ENCODE results near the gene GAB3. TPM values are rescaled to one million over a fixed set of nuclear protein-coding genes. Genes with fewer than 3 reads are reported as not detected.
A peak's percentile ranks its signal among the peaks of the same experiment; 100 is the strongest.

GAB3 gene
- total and polyA plus RNA-seq, 4 experiments from 2014 or later, result 3.2 to 15.6 (median 10.2) TPM

DNA sequence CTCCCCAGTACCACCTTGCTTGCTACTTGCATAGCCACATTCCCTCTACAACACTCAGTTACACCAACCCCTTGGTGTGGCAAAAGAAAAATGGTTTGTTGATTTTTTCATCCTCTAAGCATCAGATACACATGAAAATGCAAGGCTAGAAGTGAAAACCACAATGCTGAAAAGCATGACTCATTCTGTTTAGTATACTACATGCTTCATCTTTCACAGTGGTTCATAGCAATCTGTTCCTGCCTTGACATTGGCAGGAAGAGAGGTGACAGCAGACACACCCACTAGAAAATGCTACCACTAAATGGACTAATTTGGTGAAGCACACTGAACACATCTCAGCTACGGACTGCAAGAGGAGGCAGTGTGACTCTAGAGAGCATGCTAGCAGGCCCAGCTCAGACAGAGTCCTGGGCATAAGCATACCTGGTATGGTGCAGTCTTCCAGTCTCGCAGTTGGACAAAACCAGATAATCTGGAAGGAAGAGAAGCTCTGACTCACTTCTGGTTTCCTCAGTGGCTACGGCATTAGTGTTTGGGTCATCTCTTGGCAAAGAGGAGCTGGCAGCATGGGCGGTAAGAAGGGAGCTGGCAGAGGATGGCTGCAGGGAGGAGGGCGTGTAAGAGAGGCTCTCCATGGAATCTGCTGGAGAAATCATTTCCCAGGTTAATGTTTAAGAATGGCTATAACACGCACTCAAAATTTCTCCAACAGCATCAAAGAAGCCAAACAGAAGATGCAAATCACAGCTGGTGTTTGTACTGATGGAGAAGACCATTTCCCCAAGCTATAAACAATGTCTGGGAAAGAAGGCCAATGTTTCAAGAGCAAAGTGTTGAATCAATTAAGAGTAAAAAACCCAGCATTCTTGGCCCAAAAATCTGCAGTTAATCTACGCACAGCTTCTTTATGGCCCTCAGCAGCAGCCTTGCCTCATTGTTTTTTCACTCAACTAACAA is 37.8 kb downstream of the GAB3 start:
- Mint-ChIP-seq H3K9me3 (no peaks in the 10 kb centered on the region), H3K36me3 (peaks cover 3 to 22% of the 10 kb centered on the region in 2 donors), H3K27me3 (no peaks in the 10 kb centered on the region), H3K4me3 (peak overlapping the region in 7 of 8 donors; percentile 58 to 74 (median 66)), H3K4me1 (peaks cover 33 to 51% (median 44%) of the 10 kb centered on the region in 4 donors), H3K27ac (peak overlapping the region; percentile 85 to 97 (median 89))
- POLR2A ChIA-PET (ENCODE audit: partially characterized antibody), result interaction anchor here (1.0 to 2.7 kb wide), 7 partner anchors 12 to 50 kb away, joined by 4 to 14 read pairs (median 5); partner anchors contain the start of genes DKC1 and GAB3
- H3K27me3 ChIP-seq (ENCODE audit: insufficient read depth, low read length), result no peaks in the 10 kb centered on the region
- H3K4me1 ChIP-seq (ENCODE audit: insufficient read depth, low read length), result peaks cover 62% of the 10 kb centered on the region
- H3K36me3 ChIP-seq (ENCODE audit: insufficient read depth, low read length), result no peaks in the 10 kb centered on the region
- intact Hi-C loops (cut with micrococcal nuclease), result no loop called here
- peak overlapping the region in 1 of 2 donors; percentile 19 for H3K4me3 ChIP-seq (ENCODE audit: low read length in 2 of 2)
- peak; percentile 54 to 69 (median 60) for DNase-seq
- no peaks in the 10 kb centered on the region for H3K9me3 ChIP-seq (ENCODE audit: control insufficient read depth in 1 of 2, low read length in 2 of 2)
- CTCF ChIA-PET (ENCODE audit: partially characterized antibody), result interaction anchor here (0.6 to 1.7 kb wide), 2 partner anchors 25 to 35 kb away, joined by 3 to 18 read pairs; no protein-coding TSS in a partner anchor
- peak overlapping the region; percentile 43 for H3K27ac ChIP-seq (ENCODE audit: low read depth, low read length)

GRCh38 chrX:154711264-154711663 is 39.6 kb downstream of the GAB3 start:
- DNase-seq, result peak in 1 of 5 donors; percentile 28
- Mint-ChIP-seq H3K9me3 (no peaks in the 10 kb centered on the region), H3K36me3 (peaks cover 3 to 22% of the 10 kb centered on the region in 2 donors), H3K27ac (peak overlapping the region in 6 of 7 donors; percentile 17 to 92 (median 60)), H3K4me1 (peaks cover 16 to 34% (median 28%) of the 10 kb centered on the region in 4 donors), H3K4me3 (no peak overlapping the region), H3K27me3 (no peaks in the 10 kb centered on the region)
- no peak overlapping the region for H3K4me3 ChIP-seq (ENCODE audit: low read length in 2 of 2)
- no peak overlapping the region for H3K27ac ChIP-seq (ENCODE audit: low read depth, low read length)
- ChIA-PET CTCF (ENCODE audit: partially characterized antibody) (no interaction called here), POLR2A (ENCODE audit: partially characterized antibody) (interaction anchor here (2.7 kb wide), 1 partner anchor 39 kb away, joined by 14 read pairs; the partner anchor contains the start of gene GAB3)
- peaks cover 44% of the 10 kb centered on the region for H3K4me1 ChIP-seq (ENCODE audit: insufficient read depth, low read length)
- H3K27me3 ChIP-seq (ENCODE audit: insufficient read depth, low read length), result no peaks in the 10 kb centered on the region
- intact Hi-C loops (cut with micrococcal nuclease), result no loop called here
- no peaks in the 10 kb centered on the region for H3K9me3 ChIP-seq (ENCODE audit: control insufficient read depth in 1 of 2, low read length in 2 of 2)
- no peaks in the 10 kb centered on the region for H3K36me3 ChIP-seq (ENCODE audit: insufficient read depth, low read length)

- H3K27ac ChIP-seq (ENCODE audit: low read depth, low read length), result no peak overlapping the region
- Mint-ChIP-seq H3K4me1 (peaks cover 16 to 32% (median 26%) of the 10 kb centered on the region in 4 donors), H3K4me3 (no peak overlapping the region), H3K27me3 (no peaks in the 10 kb centered on the region), H3K36me3 (peaks cover 3 to 26% of the 10 kb centered on the region in 2 donors), H3K9me3 (no peaks in the 10 kb centered on the region), H3K27ac (peak overlapping the region in 1 of 7 donors; percentile 29)
- no peak for DNase-seq
- no peak overlapping the region for H3K4me3 ChIP-seq (ENCODE audit: low read length in 2 of 2)
- POLR2A ChIA-PET (ENCODE audit: partially characterized antibody), result no interaction called here
- intact Hi-C loops (cut with micrococcal nuclease), result no loop called here
- H3K4me1 ChIP-seq (ENCODE audit: insufficient read depth, low read length), result peaks cover 39% of the 10 kb centered on the region
- no peaks in the 10 kb centered on the region for H3K27me3 ChIP-seq (ENCODE audit: insufficient read depth, low read length)
- no peaks in the 10 kb centered on the region for H3K36me3 ChIP-seq (ENCODE audit: insufficient read depth, low read length)
- H3K9me3 ChIP-seq (ENCODE audit: control insufficient read depth in 1 of 2, low read length in 2 of 2), result no peaks in the 10 kb centered on the region
- CTCF ChIA-PET (ENCODE audit: partially characterized antibody), result no interaction called here
These were observed 40.6 kb downstream of the GAB3 start for GRCh38 chrX:154710309-154710708.

GRCh38 chrX:154698630-154699248 is 52.1 kb downstream of the GAB3 start:
- Histone ChIP-seq H3K4me1 (ENCODE audit: insufficient read depth, low read length) (no peaks in the 10 kb centered on the region), H3K27me3 (ENCODE audit: insufficient read depth, low read length) (no peaks in the 10 kb centered on the region), H3K4me3 (ENCODE audit: low read length in 2 of 2) (no peak overlapping the region), H3K27ac (ENCODE audit: low read depth, low read length) (no peak overlapping the region), H3K9me3 (ENCODE audit: control insufficient read depth in 1 of 2, low read length in 2 of 2) (no peaks in the 10 kb centered on the region), H3K36me3 (ENCODE audit: insufficient read depth, low read length) (peaks cover 20% of the 10 kb centered on the region)
- Mint-ChIP-seq H3K4me3 (no peak overlapping the region), H3K27ac (no peak overlapping the region), H3K36me3 (peaks cover 26 to 44% of the 10 kb centered on the region in 2 donors), H3K9me3 (no peaks in the 10 kb centered on the region), H3K4me1 (no peaks in the 10 kb centered on the region), H3K27me3 (no peaks in the 10 kb centered on the region)
- ChIA-PET CTCF (ENCODE audit: partially characterized antibody) (no interaction called here), POLR2A (ENCODE audit: partially characterized antibody) (no interaction called here)
- intact Hi-C loops (cut with micrococcal nuclease), result no loop called here
- no peak for DNase-seq

DNA sequence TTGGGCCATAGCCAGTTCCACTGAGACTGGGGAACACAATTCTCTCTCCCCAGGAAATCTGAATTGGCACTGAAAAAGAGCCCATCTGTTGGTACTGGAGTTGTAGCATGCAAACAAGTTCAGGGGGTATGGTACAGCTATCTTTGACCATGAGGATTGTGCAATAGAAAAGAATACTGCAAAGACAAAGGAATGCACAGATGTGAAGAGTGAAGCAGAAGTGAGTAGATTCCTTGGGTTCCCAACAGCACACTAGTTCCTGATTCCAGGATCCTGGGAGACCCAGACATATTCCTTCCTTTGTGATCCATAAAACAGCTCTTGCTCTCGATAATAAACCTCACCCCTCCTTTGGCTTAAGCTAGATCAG is 54.2 kb downstream of the GAB3 start:
- Histone ChIP-seq H3K36me3 (ENCODE audit: insufficient read depth, low read length) (peaks cover 20% of the 10 kb centered on the region), H3K4me3 (ENCODE audit: low read length in 2 of 2) (no peak overlapping the region), H3K27me3 (ENCODE audit: insufficient read depth, low read length) (no peaks in the 10 kb centered on the region), H3K9me3 (ENCODE audit: control insufficient read depth in 1 of 2, low read length in 2 of 2) (no peaks in the 10 kb centered on the region), H3K27ac (ENCODE audit: low read depth, low read length) (no peak overlapping the region), H3K4me1 (ENCODE audit: insufficient read depth, low read length) (no peaks in the 10 kb centered on the region)
- Mint-ChIP-seq H3K4me3 (no peak overlapping the region), H3K27me3 (no peaks in the 10 kb centered on the region), H3K27ac (no peak overlapping the region), H3K4me1 (peaks cover 3 to 5% (median 4%) of the 10 kb centered on the region in 4 donors), H3K36me3 (peaks cover 28 to 45% of the 10 kb centered on the region in 2 donors), H3K9me3 (no peaks in the 10 kb centered on the region)
- POLR2A ChIA-PET (ENCODE audit: partially characterized antibody), result no interaction called here
- intact Hi-C loops (cut with micrococcal nuclease), result no loop called here
- CTCF ChIA-PET (ENCODE audit: partially characterized antibody), result interaction anchor here (1.4 kb wide), 1 partner anchor 51 kb away, joined by 6 read pairs; no protein-coding TSS in a partner anchor
- DNase-seq, result no peak

DNA sequence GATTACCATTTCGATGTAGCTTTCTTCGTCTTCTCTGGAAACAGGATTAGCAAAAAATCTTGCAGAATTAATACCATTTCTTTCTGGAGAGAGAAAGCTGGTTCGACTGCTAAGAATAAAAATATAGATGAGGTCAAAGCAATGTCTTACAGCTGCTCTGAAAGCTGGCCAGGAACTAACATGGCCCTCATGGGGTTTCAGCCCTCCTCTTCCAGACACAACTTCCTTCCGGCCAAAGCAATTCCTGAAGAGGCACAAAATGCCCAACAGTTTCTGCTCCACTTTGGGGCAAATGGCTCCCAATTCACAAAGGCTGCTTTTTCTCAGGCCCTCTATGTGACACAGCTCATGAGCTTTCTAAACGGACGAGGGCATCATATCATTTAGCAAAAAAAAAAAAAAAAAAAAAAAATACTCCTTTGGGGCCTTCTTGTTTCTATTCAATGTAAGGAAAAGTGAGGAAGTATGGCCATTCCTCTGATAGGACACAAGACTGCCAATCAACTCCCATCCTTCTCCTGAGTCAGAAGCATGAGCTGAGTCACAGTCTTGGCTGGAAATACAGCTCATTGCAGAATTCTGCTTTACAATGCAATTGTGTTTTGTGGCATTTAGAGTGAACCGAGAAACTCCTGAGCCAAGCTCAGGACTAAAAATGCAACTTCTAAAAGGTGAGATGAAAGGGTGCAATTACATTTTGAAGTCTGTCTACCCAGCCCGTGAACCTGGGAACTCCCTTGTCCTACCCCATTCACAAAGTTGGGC is 54.8 kb downstream of the GAB3 start:
- Histone ChIP-seq H3K4me1 (ENCODE audit: insufficient read depth, low read length) (no peaks in the 10 kb centered on the region), H3K27ac (ENCODE audit: low read depth, low read length) (no peak overlapping the region), H3K4me3 (ENCODE audit: low read length in 2 of 2) (no peak overlapping the region), H3K36me3 (ENCODE audit: insufficient read depth, low read length) (peaks cover 20% of the 10 kb centered on the region), H3K27me3 (ENCODE audit: insufficient read depth, low read length) (no peaks in the 10 kb centered on the region), H3K9me3 (ENCODE audit: control insufficient read depth in 1 of 2, low read length in 2 of 2) (no peaks in the 10 kb centered on the region)
- CTCF ChIA-PET (ENCODE audit: partially characterized antibody), result interaction anchor here (1.1 to 1.4 kb wide), 2 partner anchors 10 to 52 kb away, joined by 5 to 6 read pairs; no protein-coding TSS in a partner anchor
- peaks cover 3 to 5% (median 4%) of the 10 kb centered on the region in 4 donors for H3K4me1 Mint-ChIP-seq
- peaks cover 31 to 45% of the 10 kb centered on the region in 2 donors for H3K36me3 Mint-ChIP-seq
- no peak for DNase-seq
- peak overlapping the region in 1 of 7 donors; percentile 31 for H3K27ac Mint-ChIP-seq
- no peaks in the 10 kb centered on the region for H3K9me3 Mint-ChIP-seq
- intact Hi-C loops (cut with micrococcal nuclease), result no loop called here
- no peak overlapping the region for H3K4me3 Mint-ChIP-seq
- POLR2A ChIA-PET (ENCODE audit: partially characterized antibody), result no interaction called here
- H3K27me3 Mint-ChIP-seq, result no peaks in the 10 kb centered on the region

Measured in CD4-positive, alpha-beta memory T cell (primary cell).